GM12873 (cell line): ENCODE data around the gene SLC36A3.
A peak's percentile ranks its signal among the peaks of the same experiment; 100 is the strongest.

Experiments
- CTCF ChIP-seq: IDR thresholded peaks from 2 replicates; pipeline ENCODE4 v1.5.1; 2012; ENCODE audit warnings: low read depth, mild to moderate bottlenecking, moderate library complexity, low read length, control low read depth; ENCODE audit not compliant: insufficient read depth; ENCODE audit errors: missing control alignments

The SLC36A3 gene

GRCh38 chr5:151243564-151243963 lies 60.0 kb downstream of the SLC36A3 start:
- TF ChIP-seq CTCF, result no peak

- no peak for TF ChIP-seq CTCF
Measured at GRCh38 chr5:151243127-151243526, 60.4 kb downstream of the SLC36A3 start.

- TF ChIP-seq CTCF, result no peak
Measured at GRCh38 chr5:151240924-151241635, 62.5 kb downstream of the SLC36A3 start.

GRCh38 chr5:151239237-151239861 lies 64.2 kb downstream of the SLC36A3 start:
- peak; percentile 92 for TF ChIP-seq CTCF

GRCh38 chr5:151238303-151238741 lies 65.2 kb downstream of the SLC36A3 start:
- no peak for TF ChIP-seq CTCF

- TF ChIP-seq CTCF, result no peak
Measured at GRCh38 chr5:151237685-151238084, 65.9 kb downstream of the SLC36A3 start.

GRCh38 chr5:151236888-151237287 lies 66.7 kb downstream of the SLC36A3 start:
- TF ChIP-seq CTCF, result no peak
